ENCODE measurements around the gene STRA8.
A peak's percentile ranks its signal among the peaks of the same experiment; 100 is the strongest.
"Not testable (repeated sequence)": the region's sequence is repeated elsewhere in the genome, so short reads cannot be mapped to it uniquely, and the experiment has no call there.

The STRA8 gene

GRCh38 chr7:135204876-135205275 lies 28.8 kb upstream of the STRA8 start:
- no peak for DNase-seq

GRCh38 chr7:135205850-135206249 lies 27.8 kb upstream of the STRA8 start:
- DNase-seq = no peak

- DNase-seq = no peak
Observed at GRCh38 chr7:135206941-135207391, 26.7 kb upstream of the STRA8 start.

GRCh38 chr7:135207406-135208101 lies 26.1 kb upstream of the STRA8 start:
- no peak for DNase-seq

- DNase-seq = no peak
Observed at GRCh38 chr7:135208102-135208793, 25.4 kb upstream of the STRA8 start.

GRCh38 chr7:135209225-135209834 lies 24.3 kb upstream of the STRA8 start:
- DNase-seq = no peak

- DNase-seq = peak in 3 of 56 donors; percentile 48 to 75 (median 55)
Observed at GRCh38 chr7:135210888-135211178, 22.8 kb upstream of the STRA8 start.

- peak; percentile 69 to 98 (median 94) for DNase-seq
Observed at GRCh38 chr7:135211179-135211945, 22.3 kb upstream of the STRA8 start, which contains the start of gene WDR91. Gene WDR91 (minus strand): TSS chr7:135211526. CDS start chr7:135211502, 24 bp downstream.

- DNase-seq = not testable (repeated sequence)
Observed at GRCh38 chr7:135211946-135212685, 21.5 kb upstream of the STRA8 start.

- DNase-seq = no peak
Observed at GRCh38 chr7:135213831-135214230, 19.8 kb upstream of the STRA8 start.

GRCh38 chr7:135215180-135215579 lies 18.5 kb upstream of the STRA8 start:
- DNase-seq = no peak

GRCh38 chr7:135215698-135216097 lies 17.9 kb upstream of the STRA8 start:
- no peak for DNase-seq

- DNase-seq = no peak
Observed at GRCh38 chr7:135217645-135218509, 15.8 kb upstream of the STRA8 start.

GRCh38 chr7:135224027-135224426 lies 9.6 kb upstream of the STRA8 start:
- no peak for DNase-seq

GRCh38 chr7:135231686-135232085 lies 2.0 kb upstream of the STRA8 start:
- DNase-seq = no peak

GRCh38 chr7:135232087-135232486 lies 1.6 kb upstream of the STRA8 start:
- DNase-seq = no peak

GRCh38 chr7:135232720-135233119 lies 918 bp upstream of the STRA8 start:
- no peak for DNase-seq

- DNase-seq = not testable (repeated sequence)
Observed at GRCh38 chr7:135234095-135234494, 457 bp downstream of the STRA8 start.

GRCh38 chr7:135234727-135235126 lies 1.1 kb downstream of the STRA8 start:
- DNase-seq = no peak

GRCh38 chr7:135235841-135236240 lies 2.2 kb downstream of the STRA8 start:
- DNase-seq = no peak
